HUES64 (cell line): Measurements from ENCODE around the gene LRP11.
"Not testable (repeated sequence)": the region's sequence is repeated elsewhere in the genome, so short reads cannot be mapped to it uniquely, and the experiment has no call there.

Source experiments
- H3K27ac ChIP-seq: 2 replicates; pipeline ENCODE4 v1.7.0; 2013; ENCODE audit warnings: low read depth, low read length, inconsistent platforms
- H3K27me3 ChIP-seq: 2 replicates; pipeline ENCODE4 v1.6.1; 2013; ENCODE audit warnings: mild to moderate bottlenecking, low read length; ENCODE audit not compliant: insufficient read depth
- H3K36me3 ChIP-seq: 2 replicates; pipeline ENCODE4 v1.6.1; 2013; ENCODE audit warnings: mild to moderate bottlenecking, low read length; ENCODE audit not compliant: insufficient read depth
- H3K4me1 ChIP-seq: 2 replicates; pipeline ENCODE4 v1.6.1; 2013; ENCODE audit warnings: mild to moderate bottlenecking, low read length, moderate library complexity; ENCODE audit not compliant: insufficient read depth
- H3K4me3 ChIP-seq: 2 replicates; pipeline ENCODE4 v1.5.1; 2013; ENCODE audit warnings: mild to moderate bottlenecking, low read length, moderate library complexity
- H3K9ac ChIP-seq: 2 replicates; pipeline ENCODE4 v1.6.1; 2013; ENCODE audit warnings: mild to moderate bottlenecking, low read depth, low read length
- H3K9me3 ChIP-seq: 2 replicates; pipeline ENCODE4 v1.6.1; 2013; ENCODE audit warnings: low read depth, low read length; ENCODE audit not compliant: insufficient read depth
- WGBS: fragments of 150-250, 120-280 bp; methylation state at CpG from one replicate; pipeline ENCODE4 v1.1.7; 2013; ENCODE audit warnings: missing lambda C conversion rate; 5-methylcytosine and 5-hydroxymethylcytosine counted together

LRP11 gene

DNA sequence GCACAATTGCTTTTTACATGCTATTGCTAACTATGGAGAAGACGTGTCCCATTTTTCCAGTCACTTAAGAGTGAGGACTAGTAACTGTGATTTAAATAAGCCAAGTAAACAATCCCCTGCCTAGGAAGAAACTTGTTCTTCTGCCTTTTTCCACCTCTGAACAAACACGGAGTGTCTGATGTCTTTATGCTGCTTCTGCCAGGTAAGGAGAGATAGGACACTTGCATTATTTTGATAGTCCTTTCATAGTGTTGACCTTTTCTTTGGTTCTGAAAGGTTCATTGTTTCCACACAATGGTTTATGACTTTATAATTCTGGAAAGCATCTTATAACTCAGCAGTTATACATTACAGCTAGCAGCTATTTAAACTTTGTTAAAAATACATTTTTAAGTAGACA, 8.4 kb downstream of the LRP11 start:
- Histone ChIP-seq H3K4me1 (peaks cover 24% of the 10 kb centered on the region), H3K27ac (no peak overlapping the region), H3K9me3 (no peaks in the 10 kb centered on the region), H3K36me3 (no peaks in the 10 kb centered on the region), H3K27me3 (peaks cover 4% of the 10 kb centered on the region; the same call in 1 of the 2 replicates), H3K4me3 (no peak overlapping the region), H3K9ac (no peak overlapping the region)
- WGBS: 63% methylated on average over 2 of the region's 2 CpGs

DNA sequence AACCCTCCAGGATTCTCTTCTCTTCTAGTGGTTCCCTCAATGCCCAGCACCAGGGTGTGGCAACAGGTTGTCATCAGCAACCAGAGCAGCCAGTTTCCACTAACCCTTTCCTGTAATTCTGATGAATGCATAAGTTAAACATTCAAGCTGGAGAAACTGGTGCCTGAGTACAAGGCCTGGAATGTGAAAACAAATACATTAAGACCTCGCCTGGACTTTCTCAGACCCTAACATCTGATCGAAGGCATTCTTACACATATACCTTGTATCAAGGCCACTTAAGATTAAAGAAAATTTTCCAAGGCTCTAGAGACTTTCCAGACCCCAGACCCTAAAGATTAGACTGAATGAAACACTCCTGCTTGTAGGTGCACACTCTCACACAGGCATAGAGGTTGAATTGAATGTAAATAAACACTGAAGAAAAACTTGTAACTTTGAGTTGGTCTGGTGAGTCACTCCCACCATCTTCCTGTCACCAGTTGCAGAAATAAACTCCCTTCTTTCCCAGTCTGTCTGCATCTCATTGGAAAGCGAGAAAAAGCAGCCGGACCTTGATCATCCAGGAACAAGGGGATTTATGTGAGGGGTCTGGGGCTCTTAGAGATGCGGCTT, 9.0 kb downstream of the LRP11 start:
- Histone ChIP-seq H3K36me3 (no peaks in the 10 kb centered on the region), H3K4me3 (no peak overlapping the region), H3K27me3 (no peaks in the 10 kb centered on the region), H3K9me3 (no peaks in the 10 kb centered on the region), H3K9ac (no peak overlapping the region), H3K4me1 (peaks cover 20% of the 10 kb centered on the region; the same call in 1 of the 2 replicates), H3K27ac (no peak overlapping the region)
- WGBS: 74% methylated on average over 5 of the region's 5 CpGs

DNA sequence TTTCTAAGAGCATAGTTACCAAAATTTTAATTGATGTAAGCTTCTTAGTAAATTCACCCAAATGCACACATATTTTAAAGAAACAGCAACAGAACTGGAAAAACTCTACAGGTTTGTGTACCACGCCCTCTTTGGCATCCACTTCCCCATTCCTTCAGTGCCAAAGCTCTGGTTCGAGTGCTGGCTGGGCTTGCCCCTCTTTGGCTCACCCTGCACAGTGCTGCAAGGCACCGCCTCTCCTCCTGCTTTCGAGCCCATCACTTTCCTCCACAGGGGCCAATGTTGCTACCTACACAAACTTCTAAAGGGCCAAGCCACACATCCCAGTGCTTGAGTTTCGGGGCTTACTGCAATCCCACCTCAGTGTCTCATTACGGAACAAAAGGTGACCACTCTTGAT, 9.6 kb downstream of the LRP11 start:
- no peak overlapping the region for H3K4me3 ChIP-seq
- WGBS: 82% methylated on average over 6 of the region's 6 CpGs
- H3K9ac ChIP-seq: no peak overlapping the region
- H3K9me3 ChIP-seq: no peaks in the 10 kb centered on the region
- peaks cover 20% of the 10 kb centered on the region; the same call in 1 of the 2 replicates for H3K4me1 ChIP-seq
- no peaks in the 10 kb centered on the region for H3K36me3 ChIP-seq
- H3K27me3 ChIP-seq: no peaks in the 10 kb centered on the region
- no peak overlapping the region for H3K27ac ChIP-seq

DNA sequence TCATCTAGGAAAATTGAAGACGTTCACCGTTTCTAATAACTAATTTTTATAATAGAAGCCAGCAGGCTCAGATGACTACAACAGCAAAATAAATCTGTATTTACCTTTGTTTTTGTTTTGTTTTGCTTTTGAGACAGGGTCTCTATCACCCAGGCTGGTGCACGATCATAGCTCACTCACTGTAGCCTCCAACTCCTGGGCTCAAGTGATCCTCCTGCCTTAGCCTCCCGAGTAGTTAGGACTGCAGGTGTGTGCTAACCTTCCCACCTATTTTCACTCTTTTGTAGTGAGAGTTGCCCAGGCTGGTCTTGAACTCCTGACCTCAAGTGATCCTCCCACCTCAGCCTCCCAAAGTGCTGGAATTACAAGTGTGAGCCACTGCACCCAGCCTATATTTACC, 10.1 kb downstream of the LRP11 start:
- peaks cover 20% of the 10 kb centered on the region; the same call in 1 of the 2 replicates for H3K4me1 ChIP-seq
- not testable (repeated sequence) for H3K9ac ChIP-seq
- WGBS: 99% methylated on average over 4 of the region's 4 CpGs

DNA sequence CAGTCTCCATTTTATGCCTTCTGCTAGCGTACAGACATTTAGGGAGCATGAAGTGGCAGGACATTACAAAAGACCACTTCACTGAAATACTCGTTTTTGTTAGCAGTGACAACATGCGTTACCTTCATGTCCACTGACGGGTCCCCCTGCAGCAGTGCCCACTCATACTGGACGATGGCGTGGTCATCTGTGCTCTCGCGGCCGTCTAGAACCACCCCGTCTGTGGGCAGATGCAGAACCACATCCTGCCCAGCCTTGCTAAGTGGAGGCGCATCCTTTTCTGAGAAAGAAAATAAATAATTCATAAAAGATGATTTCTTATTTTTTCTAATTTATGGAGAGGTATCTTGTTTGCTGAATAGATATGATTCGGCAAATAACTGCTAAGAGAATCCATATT, 11.3 kb downstream of the LRP11 start:
- no peak overlapping the region for H3K27ac ChIP-seq
- peaks cover 20% of the 10 kb centered on the region; the same call in 1 of the 2 replicates for H3K4me1 ChIP-seq
- 96% methylated on average over 11 of the region's 12 CpGs for WGBS
- no peak overlapping the region for H3K4me3 ChIP-seq
- H3K9me3 ChIP-seq: no peaks in the 10 kb centered on the region
- no peaks in the 10 kb centered on the region for H3K36me3 ChIP-seq
- H3K9ac ChIP-seq: no peak overlapping the region
- no peaks in the 10 kb centered on the region for H3K27me3 ChIP-seq

More for the DNA sequence above, 10.1 kb downstream of the LRP11 start:
- H3K4me3 ChIP-seq, H3K9me3 ChIP-seq, H3K27ac ChIP-seq, H3K27me3 ChIP-seq, H3K36me3 ChIP-seq: not testable (repeated sequence)

DNA sequence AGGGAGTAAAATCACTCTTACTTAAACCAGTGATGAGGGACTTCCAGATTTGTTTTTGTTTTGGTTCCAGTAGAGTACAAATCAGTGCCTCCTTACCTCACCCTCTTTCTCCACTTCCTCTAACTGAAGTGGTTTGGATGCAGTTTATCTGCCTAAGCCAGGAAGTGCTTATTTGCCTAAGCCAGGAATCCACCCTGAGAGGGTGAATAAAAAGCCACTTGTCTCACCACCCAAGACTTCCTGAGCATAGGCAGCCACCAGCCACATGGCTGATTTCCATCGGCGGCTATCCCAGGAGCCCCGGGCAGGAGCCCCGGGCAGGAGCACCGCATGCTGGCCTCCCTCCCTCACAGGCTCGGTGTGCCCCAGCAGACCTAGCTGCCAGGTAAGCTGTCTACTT, 12.0 kb downstream of the LRP11 start:
- WGBS: 79% methylated on average over 6 of the region's 6 CpGs
- Histone ChIP-seq H3K9ac (no peak overlapping the region), H3K36me3 (no peaks in the 10 kb centered on the region), H3K27ac (no peak overlapping the region), H3K9me3 (no peaks in the 10 kb centered on the region), H3K4me3 (no peak overlapping the region), H3K27me3 (no peaks in the 10 kb centered on the region), H3K4me1 (peaks cover 20% of the 10 kb centered on the region; the same call in 1 of the 2 replicates)

DNA sequence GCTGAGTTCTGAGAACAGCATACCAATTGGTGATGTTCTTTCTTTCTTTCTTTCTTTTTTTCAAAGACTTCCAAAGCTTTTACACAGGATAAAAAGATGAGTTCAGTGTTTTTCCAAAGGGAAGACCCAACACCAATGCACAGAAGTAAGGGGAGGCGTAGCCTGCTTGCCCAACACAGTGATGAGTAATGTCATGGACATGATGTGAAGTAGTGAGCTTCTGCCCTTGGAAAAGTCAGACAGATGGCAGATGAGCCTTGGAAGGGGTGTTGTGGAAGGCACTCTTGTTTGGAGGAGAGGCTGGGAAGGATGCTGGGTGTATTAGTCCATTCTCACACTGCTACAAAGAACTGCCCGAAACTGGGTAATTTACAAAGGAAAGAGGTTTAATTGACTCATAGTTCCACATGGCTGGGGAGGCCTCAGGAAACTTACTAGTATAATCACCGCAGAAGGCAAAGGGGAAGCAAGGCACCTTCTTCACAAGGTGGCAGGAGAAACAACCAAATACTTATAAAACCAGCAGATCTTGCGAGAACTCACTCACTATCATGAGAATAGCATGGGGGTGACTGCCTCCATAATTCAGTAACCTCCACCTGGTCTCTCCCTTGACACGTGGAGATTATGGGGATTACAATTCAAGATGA, 12.6 kb downstream of the LRP11 start:
- Histone ChIP-seq H3K9me3 (no peaks in the 10 kb centered on the region), H3K36me3 (no peaks in the 10 kb centered on the region), H3K4me1 (peaks cover 20% of the 10 kb centered on the region; the same call in 1 of the 2 replicates), H3K9ac (no peak overlapping the region), H3K27me3 (no peaks in the 10 kb centered on the region), H3K27ac (no peak overlapping the region), H3K4me3 (no peak overlapping the region)
- WGBS: 95% methylated on average over 4 of the region's 5 CpGs

DNA sequence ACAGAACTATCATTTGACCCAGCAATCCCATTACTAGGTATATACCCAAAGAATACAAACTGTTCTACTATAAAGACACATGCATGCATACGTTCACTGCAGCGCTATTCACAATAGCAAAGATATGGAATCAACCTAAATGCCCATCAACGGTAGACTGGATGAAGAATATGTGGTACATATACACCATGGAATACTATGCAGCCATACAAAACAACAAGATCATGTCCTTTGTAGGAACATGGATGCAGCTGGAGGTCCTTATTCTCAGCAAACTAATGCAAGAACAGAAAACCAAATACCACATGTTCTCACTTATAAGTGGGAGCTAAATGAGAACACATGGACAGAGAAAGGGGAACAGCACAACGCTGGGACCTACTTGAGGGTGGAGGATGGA, 15.8 kb downstream of the LRP11 start:
- WGBS: 87% methylated on average over 4 of the region's 4 CpGs
- not testable (repeated sequence) for H3K4me1 ChIP-seq, H3K27ac ChIP-seq

DNA sequence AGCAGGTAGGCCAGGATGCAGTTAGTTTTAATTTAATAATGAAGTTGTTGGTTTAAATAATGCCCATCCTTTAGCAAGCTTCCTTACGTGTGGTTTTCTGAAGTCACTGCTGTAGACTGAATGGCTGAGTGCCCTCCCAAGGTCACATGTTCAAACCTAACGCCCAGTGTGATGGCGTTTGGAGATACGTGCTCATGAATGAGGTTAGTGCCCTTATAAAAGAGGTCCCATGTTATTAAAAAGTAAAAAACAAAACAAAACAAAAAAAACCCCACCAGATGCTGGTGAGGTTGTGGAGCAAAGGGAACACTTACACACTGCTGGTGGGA, 16.3 kb downstream of the LRP11 start:
- 0 out of 2 replicates have a peak, but pooled peaks cover 4% of the 10 kb centered on the region for H3K4me1 ChIP-seq

More for the DNA sequence above, 15.8 kb downstream of the LRP11 start:
- H3K36me3 ChIP-seq, H3K9me3 ChIP-seq, H3K9ac ChIP-seq, H3K27me3 ChIP-seq, H3K4me3 ChIP-seq: not testable (repeated sequence)

DNA sequence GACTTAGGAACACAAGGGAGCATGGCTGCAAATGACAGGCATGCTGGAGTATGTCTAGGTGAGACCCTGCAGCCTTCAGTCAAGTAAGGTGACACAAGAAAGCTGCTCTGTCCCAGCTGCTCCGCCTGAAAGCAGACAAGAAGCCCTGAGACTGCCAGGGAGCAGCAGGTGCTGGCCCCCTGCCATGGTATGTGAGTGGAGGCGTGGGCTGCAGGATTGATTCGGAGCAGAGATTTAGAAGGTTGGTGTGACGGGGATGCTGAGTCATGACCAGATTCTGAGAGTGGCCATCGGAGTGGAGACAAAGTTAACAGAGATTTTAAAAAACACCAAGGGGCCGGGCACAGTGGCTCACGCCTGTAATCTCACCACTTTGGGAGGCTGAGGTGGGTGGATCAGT, 17.8 kb downstream of the LRP11 start:
- Histone ChIP-seq H3K9me3 (no peaks in the 10 kb centered on the region), H3K27ac (no peak overlapping the region), H3K9ac (no peak overlapping the region), H3K27me3 (no peaks in the 10 kb centered on the region), H3K4me3 (no peak overlapping the region), H3K4me1 (no peaks in the 10 kb centered on the region), H3K36me3 (no peaks in the 10 kb centered on the region)
- WGBS: 79% methylated on average over 7 of the region's 7 CpGs

More for the DNA sequence above, 16.3 kb downstream of the LRP11 start:
- H3K27ac ChIP-seq: no peak overlapping the region
- no peak overlapping the region for H3K9ac ChIP-seq
- no peak overlapping the region for H3K4me3 ChIP-seq
- no peaks in the 10 kb centered on the region for H3K27me3 ChIP-seq
- 87% methylated on average over 3 of the region's 4 CpGs for WGBS
- H3K36me3 ChIP-seq: no peaks in the 10 kb centered on the region
- H3K9me3 ChIP-seq: no peaks in the 10 kb centered on the region

DNA sequence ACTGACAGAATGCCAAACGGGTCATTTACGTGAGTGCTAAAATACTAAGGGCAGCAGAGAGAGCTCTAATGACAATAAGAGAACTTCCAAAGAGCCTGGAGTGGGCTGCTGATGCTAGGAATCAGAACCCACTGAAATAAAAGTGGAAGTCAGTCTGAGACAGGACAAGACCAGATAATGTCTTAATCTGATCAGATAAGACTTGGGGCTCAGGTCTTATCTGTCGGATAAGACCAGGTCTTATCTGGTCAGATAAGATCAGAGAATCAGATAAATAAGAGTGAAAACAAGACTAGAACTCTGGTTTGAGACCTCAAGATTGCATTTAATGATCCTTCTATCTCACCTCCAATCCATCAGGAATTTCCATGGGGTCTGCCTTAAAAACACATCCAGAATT, 18.6 kb downstream of the LRP11 start:
- Histone ChIP-seq H3K9ac (no peak overlapping the region), H3K27me3 (no peaks in the 10 kb centered on the region), H3K9me3 (no peaks in the 10 kb centered on the region), H3K4me1 (no peaks in the 10 kb centered on the region), H3K36me3 (no peaks in the 10 kb centered on the region), H3K4me3 (no peak overlapping the region), H3K27ac (no peak overlapping the region)
- 78% methylated on average over 3 of the region's 3 CpGs for WGBS
